Measurements from ENCODE around the gene ARF3. TPM values are rescaled to one million over a fixed set of nuclear protein-coding genes. Genes with fewer than 3 reads are reported as not detected.
A peak's percentile ranks its signal among the peaks of the same experiment; 100 is the strongest.

ARF3 gene
- total RNA-seq, 1 donor from 2014 or later = 67.7 TPM

GRCh38 chr12:48968467-48968866 is 11.2 kb upstream of the ARF3 start:
- no peak for FAIRE-seq
- peak in 1 of 2 donors; percentile 19 for DNase-seq (ENCODE audit: low spot score in 2 of 2)

GRCh38 chr12:48967991-48968390 is 10.7 kb upstream of the ARF3 start:
- FAIRE-seq = no peak

GRCh38 chr12:48966177-48966895 is 9.0 kb upstream of the ARF3 start:
- FAIRE-seq = no peak
- peak in 1 of 2 donors; percentile 22 for DNase-seq (ENCODE audit: low spot score in 2 of 2)

More at GRCh38 chr12:48967991-48968390, 10.7 kb upstream of the ARF3 start:
- peak in 1 of 2 donors; percentile 14 for DNase-seq (ENCODE audit: low spot score in 2 of 2)

DNA sequence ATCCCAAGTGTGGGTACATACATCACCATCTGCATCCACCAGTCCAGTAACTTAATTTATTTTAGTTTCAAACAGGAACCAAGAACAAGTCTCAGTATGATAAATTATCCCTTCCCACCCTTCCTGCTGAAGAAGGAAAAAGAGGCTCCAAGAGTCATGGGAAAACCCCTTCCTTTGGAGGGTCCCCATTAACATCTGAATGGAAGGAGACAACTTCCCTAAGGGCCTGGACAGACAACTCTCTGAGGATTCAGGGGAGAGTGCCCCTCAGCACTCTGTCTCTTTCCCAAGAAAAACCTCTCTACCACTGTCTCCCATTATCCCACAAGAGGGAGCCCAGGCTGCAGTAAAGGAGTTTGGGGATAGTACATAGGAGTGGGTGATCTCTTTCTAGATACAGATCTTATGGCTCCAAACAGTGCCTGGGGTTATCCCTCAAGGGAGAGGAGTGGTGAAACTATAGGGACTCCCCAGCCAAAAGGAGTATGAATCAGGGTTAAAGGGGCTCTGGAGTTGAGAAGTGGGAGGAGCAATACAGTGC is 8.1 kb upstream of the ARF3 start:
- peak in 1 of 2 donors; percentile 25 for DNase-seq (ENCODE audit: low spot score in 2 of 2)
- FAIRE-seq = no peak

GRCh38 chr12:48961801-48962200 is 4.5 kb upstream of the ARF3 start:
- no peak for FAIRE-seq
- DNase-seq (ENCODE audit: low spot score in 2 of 2) = no peak

- FAIRE-seq (no peak), DNase-seq (ENCODE audit: low spot score in 2 of 2) (no peak)
Observed at GRCh38 chr12:48961331-48961730, 4.0 kb upstream of the ARF3 start.

DNA sequence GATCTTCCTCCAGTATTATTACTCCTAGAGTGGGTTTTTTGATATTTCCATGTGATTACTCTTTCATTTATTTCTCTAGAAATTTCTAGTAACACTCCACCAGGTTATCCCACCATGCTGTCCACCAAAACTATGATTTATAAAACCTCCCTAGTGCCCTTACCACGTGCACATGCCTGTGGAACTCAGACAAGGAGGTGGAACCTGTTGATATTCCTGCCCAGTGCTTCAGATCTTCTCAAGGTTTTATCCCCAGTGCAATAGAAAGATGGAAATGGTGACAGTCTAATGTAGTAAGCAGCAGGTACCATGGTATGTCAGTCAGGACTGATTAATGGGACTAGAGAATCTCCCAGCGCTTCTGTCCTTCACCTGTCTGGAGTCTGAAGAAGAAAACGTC is 3.5 kb upstream of the ARF3 start:
- FAIRE-seq = no peak
- no peak for DNase-seq (ENCODE audit: low spot score in 2 of 2)

DNA sequence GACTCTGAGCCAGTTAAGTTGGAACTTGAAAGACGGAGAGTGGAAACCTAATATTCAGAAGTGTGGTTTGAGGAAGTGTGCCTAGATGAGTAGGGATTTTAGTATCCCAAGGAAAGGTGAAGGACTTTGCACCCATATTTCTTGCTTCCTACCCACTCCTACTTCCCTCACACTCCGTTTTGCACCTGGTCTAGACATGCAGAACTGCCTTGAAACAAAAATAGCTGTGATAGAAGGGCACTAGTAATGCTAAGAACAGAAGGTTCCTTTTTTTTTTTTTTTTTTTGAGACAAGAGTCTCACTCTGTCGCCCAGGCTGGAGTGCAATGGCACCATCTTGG is 732 bp upstream of the ARF3 start:
- DNase-seq (ENCODE audit: low spot score in 2 of 2) = no peak
- no peak for FAIRE-seq

GRCh38 chr12:48956279-48957140 is 777 bp downstream of the ARF3 start:
- DNase-seq (ENCODE audit: low spot score in 2 of 2) = peak; percentile 66 to 76
- no peak for FAIRE-seq

- DNase-seq (ENCODE audit: low spot score in 2 of 2) (no peak), FAIRE-seq (no peak)
Observed at GRCh38 chr12:48954841-48955501, 2.3 kb downstream of the ARF3 start.

DNA sequence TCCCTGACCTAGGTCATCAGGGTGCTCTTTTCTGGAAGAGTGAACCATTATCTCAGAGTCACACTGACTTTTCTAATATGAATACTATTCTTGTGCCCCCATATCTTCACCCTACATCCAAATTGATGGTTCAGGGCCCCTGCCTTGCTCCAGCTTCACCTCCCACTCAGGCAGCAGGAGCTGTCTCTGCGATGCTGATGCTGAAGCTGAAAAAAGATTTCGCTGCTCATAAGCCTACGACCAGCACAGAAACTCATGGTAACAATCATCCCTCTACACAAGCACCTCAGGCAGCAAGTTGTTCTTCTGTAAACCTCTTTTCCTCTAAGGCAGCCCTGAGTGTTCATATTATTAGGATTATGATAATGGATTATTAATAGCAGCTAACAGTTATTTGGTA is 3.2 kb downstream of the ARF3 start:
- FAIRE-seq (no peak), DNase-seq (ENCODE audit: low spot score in 2 of 2) (no peak)

DNA sequence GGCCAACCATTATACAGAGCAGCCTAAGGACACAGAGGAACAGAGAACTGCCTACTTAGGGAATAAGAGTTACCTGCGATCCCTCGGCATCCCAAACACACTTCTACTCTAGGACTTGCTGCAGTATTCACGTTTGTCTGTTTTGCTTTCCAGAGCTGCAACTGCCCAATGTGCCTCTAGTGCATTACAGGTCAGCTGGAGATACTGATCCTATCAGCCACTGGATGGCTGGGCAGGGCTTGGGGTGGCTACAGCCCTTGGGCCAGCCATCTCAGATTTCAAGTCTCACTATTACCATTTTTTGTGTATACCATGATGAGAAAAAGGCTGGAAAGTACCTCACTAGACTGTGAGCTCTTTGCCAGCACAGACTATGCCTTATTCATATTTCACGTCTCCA is 4.6 kb downstream of the ARF3 start:
- no peak for FAIRE-seq

GRCh38 chr12:48947727-48948126 is 9.6 kb downstream of the ARF3 start:
- no peak for DNase-seq (ENCODE audit: low spot score in 2 of 2)
- no peak for FAIRE-seq

More for the DNA sequence above, 4.6 kb downstream of the ARF3 start:
- DNase-seq (ENCODE audit: low spot score in 2 of 2) = no peak

GRCh38 chr12:48946943-48947342 is 10.3 kb downstream of the ARF3 start:
- FAIRE-seq = no peak
- no peak for DNase-seq (ENCODE audit: low spot score in 2 of 2)

DNA sequence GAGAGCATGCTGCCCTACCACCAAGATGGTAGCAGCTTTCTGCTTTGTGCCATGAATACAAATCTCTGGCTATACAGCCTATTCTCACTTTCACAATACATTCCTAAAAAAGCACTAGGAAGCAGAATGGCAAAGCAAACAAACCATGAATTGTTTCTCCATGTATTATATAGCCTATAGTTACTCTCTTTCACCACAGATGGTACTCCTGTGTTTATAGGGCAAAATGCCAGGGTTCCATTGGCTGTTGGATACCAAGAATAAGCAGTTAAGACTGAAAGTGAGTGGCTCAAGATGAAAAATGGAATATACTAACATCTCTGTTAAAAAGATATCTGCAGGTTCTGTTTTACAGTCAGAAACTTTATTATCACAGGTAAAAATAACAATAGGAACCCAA is 11.1 kb downstream of the ARF3 start:
- DNase-seq (ENCODE audit: low spot score in 2 of 2) = no peak
- FAIRE-seq = no peak

DNA sequence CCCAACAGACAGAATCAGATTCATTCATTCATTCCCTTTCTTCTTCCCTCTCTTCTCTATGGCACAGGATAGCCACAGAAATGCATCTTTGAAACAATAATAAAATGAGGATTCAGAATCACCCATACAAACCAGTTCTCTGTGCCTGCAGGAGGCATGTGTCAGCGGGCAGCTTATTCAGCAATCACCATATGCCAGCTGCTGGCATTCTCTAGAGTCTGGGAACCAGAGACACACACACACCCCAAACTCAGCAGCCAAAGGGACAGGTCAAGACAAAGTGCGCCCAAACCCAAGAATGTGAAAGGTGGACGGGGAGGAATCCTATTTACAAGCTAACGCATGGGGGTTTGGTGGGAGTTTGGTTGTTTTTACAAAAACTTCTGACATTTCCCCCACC is 14.1 kb downstream of the ARF3 start:
- DNase-seq (ENCODE audit: low spot score in 2 of 2) (no peak), FAIRE-seq (no peak)

GRCh38 chr12:48940181-48940580 is 17.1 kb downstream of the ARF3 start:
- DNase-seq (ENCODE audit: low spot score in 2 of 2) (no peak), FAIRE-seq (no peak)

DNA sequence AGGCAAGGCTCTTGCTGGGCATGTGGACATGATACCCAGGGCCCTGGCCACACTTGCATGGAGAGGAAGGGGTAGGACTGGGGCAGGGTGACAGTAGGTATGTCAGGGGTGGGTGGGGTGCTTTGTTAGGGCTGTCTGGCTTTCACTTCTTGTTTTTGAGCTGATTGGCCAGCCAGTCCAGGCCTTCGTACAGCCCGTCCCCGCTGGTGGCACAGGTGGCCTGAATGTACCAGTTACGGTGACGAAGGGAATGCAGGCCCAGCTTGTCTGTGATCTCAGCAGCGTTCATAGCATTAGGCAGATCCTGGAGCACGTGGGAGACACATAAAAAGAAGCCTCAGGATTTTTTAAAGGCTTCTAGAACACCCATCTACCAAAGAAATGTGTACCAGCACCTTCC is 18.5 kb downstream of the ARF3 start:
- FAIRE-seq (no peak), DNase-seq (ENCODE audit: low spot score in 2 of 2) (no peak)

DNA sequence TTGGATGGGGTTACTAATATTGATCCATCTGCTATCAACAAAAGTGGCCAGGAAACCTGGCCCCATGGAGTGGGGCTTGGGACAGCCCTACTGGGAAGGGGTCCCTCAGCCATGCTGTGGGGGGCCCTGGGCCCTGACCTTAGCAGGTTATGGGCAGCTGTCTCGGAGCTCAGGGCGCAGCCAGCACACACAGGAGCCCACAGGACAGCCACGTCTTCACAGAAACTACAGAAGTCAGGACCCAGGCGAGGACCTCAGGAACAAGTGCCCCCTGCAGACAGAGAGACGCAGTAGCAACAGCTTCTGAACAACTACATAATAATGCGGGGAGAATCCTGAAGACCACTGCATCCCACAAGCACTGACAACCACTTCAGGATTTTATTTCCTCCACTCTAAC is 20.1 kb downstream of the ARF3 start:
- DNase-seq (ENCODE audit: low spot score in 2 of 2) (no peak), FAIRE-seq (no peak)

- peak; percentile 48 to 79 for DNase-seq (ENCODE audit: low spot score in 2 of 2)
- no peak for FAIRE-seq
Observed at GRCh38 chr12:48936379-48936979, 20.8 kb downstream of the ARF3 start.

- FAIRE-seq (no peak), DNase-seq (ENCODE audit: low spot score in 2 of 2) (no peak)
Observed at GRCh38 chr12:48934312-48934706, 23.0 kb downstream of the ARF3 start.
